ENCODE results near the gene ST8SIA2.

DNA sequence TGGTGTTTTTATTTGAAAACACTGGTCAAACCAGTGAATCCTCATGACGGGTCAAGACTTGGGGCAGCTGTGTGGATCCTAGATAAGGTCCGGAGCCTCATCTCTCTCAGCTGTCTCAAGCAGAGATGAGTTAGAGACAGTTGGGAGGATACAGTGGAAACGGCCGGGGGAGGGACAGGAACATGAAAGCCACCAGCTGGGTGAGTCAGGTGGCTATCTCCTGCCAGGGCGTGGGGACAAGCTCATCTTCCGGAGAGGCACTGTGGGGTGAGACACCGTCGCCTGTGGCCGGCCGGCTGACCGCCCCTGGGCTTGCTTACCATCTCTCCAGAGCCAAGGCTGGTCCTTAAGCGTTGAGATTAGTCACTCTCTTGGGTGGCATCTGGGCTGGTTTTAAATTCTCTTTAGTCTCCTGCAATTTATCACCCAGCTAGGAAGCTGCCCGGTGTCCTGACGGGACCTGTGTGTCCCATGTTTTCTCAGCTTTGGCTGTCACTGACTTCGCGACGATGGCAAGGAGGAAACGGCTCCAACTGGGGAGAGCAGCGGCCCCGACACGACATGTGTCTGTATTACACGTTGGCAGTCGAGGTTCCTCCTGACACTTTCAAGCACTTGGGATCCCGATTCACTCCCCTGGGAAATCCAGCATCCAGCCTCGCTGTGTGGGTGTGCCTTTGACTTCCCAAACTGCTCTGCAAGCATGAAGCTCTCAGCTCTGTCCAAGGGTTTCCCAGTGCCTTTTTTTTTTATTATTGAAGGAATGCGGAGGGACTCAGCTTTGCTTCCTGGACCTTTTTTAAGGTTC lies 7.5 kb downstream of the ST8SIA2 start:
- TF ChIP-seq CTCF (IDR thresholded peaks at IDR 0.05), result no peak
- no peak for TF ChIP-seq POLR2AphosphoS5 (IDR thresholded peaks at IDR 0.05)
